Neural cell (in vitro differentiated cells): ENCODE results near the gene GRAMD1B. TPM values are rescaled to one million over a fixed set of nuclear protein-coding genes. Genes with fewer than 3 reads are reported as not detected.

ENCODE experiments used
- H2AFZ ChIP-seq: fragments of 200-600, 300-800 bp; sonication (generic), shearing (Covaris generic); 2 replicates; pipeline ENCODE4 v1.6.0; 2014; ENCODE audit warnings: low read depth, mild to moderate bottlenecking, antibody characterized with exemption, low read length, moderate library complexity
- H3F3A ChIP-seq: fragments of 200-600 bp; shearing (Covaris generic); 2 replicates; pipeline ENCODE4 v1.6.1; 2016; ENCODE audit warnings: mild to moderate bottlenecking, moderate library complexity, mixed read lengths, antibody characterized with exemption, low read length; ENCODE audit not compliant: insufficient read depth, poor library complexity, severe bottlenecking
- H3K27ac ChIP-seq: fragments of 200-600, 300-800 bp; sonication (generic), shearing (Covaris generic); 2 replicates; pipeline ENCODE4 v1.5.1; 2014; ENCODE audit warnings: mild to moderate bottlenecking, low read length, moderate library complexity
- H3K27me3 ChIP-seq: fragments of 300-800, 200-600 bp; sonication (generic), shearing (Covaris generic); 2 replicates; pipeline ENCODE4 v1.6.0; 2014; ENCODE audit warnings: mild to moderate bottlenecking, low read depth, low read length, moderate library complexity; ENCODE audit not compliant: insufficient read depth
- H3K36me3 ChIP-seq: fragments of 300-800, 200-600 bp; sonication (generic), shearing (Covaris generic); 2 replicates; pipeline ENCODE4 v1.5.1; 2014; ENCODE audit warnings: mild to moderate bottlenecking, antibody characterized with exemption, low read length, moderate library complexity; ENCODE audit not compliant: insufficient read depth
- H3K4me2 ChIP-seq: fragments of 300-800, 200-600 bp; sonication (generic), shearing (Covaris generic); 2 replicates; pipeline ENCODE4 v1.6.0; 2014; ENCODE audit warnings: mild to moderate bottlenecking, low read length
- H3K4me3 ChIP-seq: fragments of 300-800, 200-600 bp; sonication (generic), shearing (Covaris generic); 2 replicates; pipeline ENCODE4 v1.5.1; 2014; ENCODE audit warnings: mild to moderate bottlenecking, low read length, moderate library complexity
- H3K79me2 ChIP-seq: fragments of 200-600 bp; shearing (Covaris generic); replicated peaks from 2 replicates; pipeline ENCODE4 v1.6.0; 2014; ENCODE audit warnings: mild to moderate bottlenecking, low read length, moderate library complexity; ENCODE audit not compliant: insufficient read depth
- H3K9ac ChIP-seq: fragments of 300-800, 200-600 bp; sonication (generic), shearing (Covaris generic); 2 replicates; pipeline ENCODE4 v1.6.1; 2016; ENCODE audit warnings: mild to moderate bottlenecking, low read length, mixed read lengths
- H3K9me2 ChIP-seq: fragments of 200-600 bp; shearing (Covaris generic); 2 replicates; pipeline ENCODE4 v1.6.1; 2016; ENCODE audit warnings: mild to moderate bottlenecking, low read length, mixed read lengths; ENCODE audit not compliant: insufficient read depth
- H3K9me3 ChIP-seq: fragments of 200-600, 300-800 bp; sonication (generic), shearing (Covaris generic); 2 replicates; pipeline ENCODE4 v1.6.1; 2016; ENCODE audit warnings: mild to moderate bottlenecking, mixed run types, low read length, moderate library complexity, mixed read lengths
- H4K20me1 ChIP-seq: fragments of 200-600 bp; shearing (Covaris generic); 2 replicates; pipeline ENCODE4 v1.6.1; 2016; ENCODE audit warnings: mild to moderate bottlenecking, mixed run types; ENCODE audit not compliant: insufficient read depth
- EP300 ChIP-seq: fragments of 450-650 bp; conservative IDR thresholded peaks from 2 replicates; pipeline ENCODE4 v1.6.1; 2014; ENCODE audit warnings: antibody characterized with exemption, mild to moderate bottlenecking, moderate library complexity; ENCODE audit not compliant: poor library complexity, severe bottlenecking
- EZH2 ChIP-seq: fragments of 200-600, 300-800 bp; shearing (Covaris generic), sonication (generic); IDR thresholded peaks from 2 replicates; pipeline ENCODE4 v1.6.1; 2014; ENCODE audit warnings: antibody characterized with exemption, low read length, borderline replicate concordance, mild to moderate bottlenecking; ENCODE audit not compliant: insufficient read depth, poor library complexity, severe bottlenecking
- MXI1 ChIP-seq: fragments of 450-650 bp; conservative IDR thresholded peaks from 2 replicates; pipeline ENCODE4 v1.6.1; 2014; ENCODE audit warnings: antibody characterized with exemption, mild to moderate bottlenecking; ENCODE audit not compliant: poor library complexity, severe bottlenecking
- POLR2AphosphoS5 ChIP-seq: IDR thresholded peaks from 2 replicates; pipeline ENCODE4 v1.6.1; 2012
- RAD21 ChIP-seq: fragments of 450-650 bp; conservative IDR thresholded peaks from 2 replicates; pipeline ENCODE4 v1.6.1; 2014; ENCODE audit warnings: antibody characterized with exemption, mild to moderate bottlenecking, moderate library complexity
- SMC3 ChIP-seq: fragments of 450-650 bp; conservative IDR thresholded peaks from 2 replicates; pipeline ENCODE4 v1.6.1; 2014; ENCODE audit warnings: antibody characterized with exemption, mild to moderate bottlenecking, moderate library complexity; ENCODE audit not compliant: poor library complexity
- polyA plus RNA-seq: library from polyadenylated mRNA; depleted of rRNA; stranded (reverse); fragments of >200 nt; gene quantifications from 2 replicates; pipeline ENCODE4 v1.2.3, GENCODE V29; 2014
- TF ChIP-seq, protein P1 (sequence below): IDR thresholded peaks from 2 replicates; pipeline ENCODE4 v1.6.1; 2012; ENCODE audit warnings: borderline replicate concordance
- TF ChIP-seq, protein P2 (sequence below): fragments of 450-650 bp; IDR thresholded peaks from 2 replicates; pipeline ENCODE4 v1.5.1; 2014; ENCODE audit warnings: antibody characterized with exemption, mild to moderate bottlenecking, moderate library complexity; ENCODE audit not compliant: poor library complexity, severe bottlenecking

Gene GRAMD1B
- polyA plus RNA-seq, 1 donor from 2014 or later = 1.5 TPM

DNA sequence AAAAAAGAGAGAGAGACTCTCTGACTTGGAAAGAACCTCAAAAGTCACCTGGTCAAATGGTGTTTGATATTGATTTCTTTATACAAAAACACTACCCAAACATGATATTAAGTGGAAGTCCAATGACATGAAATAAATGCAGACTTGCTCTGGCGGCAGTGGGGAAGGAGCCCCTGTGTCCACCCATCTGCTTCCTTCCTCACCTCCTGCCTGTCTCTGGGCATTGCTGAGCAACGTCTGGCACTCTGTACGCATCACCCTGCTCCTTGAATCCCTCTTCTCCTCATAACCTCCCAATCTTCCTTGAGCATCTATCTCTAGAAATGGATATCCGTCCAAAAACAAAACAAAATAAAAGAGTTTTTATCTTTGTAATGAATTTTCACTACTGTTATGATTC lies 39.9 kb upstream of the GRAMD1B start:
- no peak overlapping the region for H3K27ac ChIP-seq

DNA sequence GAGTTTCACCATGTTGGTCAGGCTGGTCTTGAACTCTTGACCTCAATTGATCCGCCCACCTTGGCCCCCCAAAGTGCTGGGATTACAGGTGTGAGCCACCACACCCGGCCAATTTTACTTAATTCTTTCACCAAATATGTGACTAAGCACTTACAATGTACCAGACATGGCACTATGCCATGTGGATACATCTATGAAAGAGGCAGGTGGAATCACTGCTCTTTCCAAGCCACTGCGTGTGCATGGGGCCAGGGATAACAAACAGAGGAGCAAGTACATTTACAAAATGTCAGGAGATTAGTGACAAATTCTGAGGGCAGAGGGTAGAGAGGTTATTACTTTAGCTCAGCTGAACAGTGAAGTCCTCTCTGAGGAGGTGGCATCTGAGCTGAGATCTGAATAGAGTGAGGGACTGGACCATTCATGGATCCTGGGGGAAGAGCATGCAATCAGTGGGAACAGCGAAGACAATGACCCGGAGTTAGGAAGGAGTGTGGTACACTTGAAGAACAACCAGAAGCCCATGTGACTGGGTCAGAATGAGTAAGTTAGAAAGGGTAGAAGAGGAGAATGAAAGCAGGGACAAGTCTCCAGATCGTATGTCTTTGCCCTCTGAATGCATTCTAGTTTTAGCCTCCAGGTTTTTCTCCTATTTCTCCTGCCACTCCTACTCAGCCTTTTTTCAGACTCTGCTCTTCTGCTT lies 38.3 kb upstream of the GRAMD1B start:
- Histone ChIP-seq H4K20me1 (no peaks in the 10 kb centered on the region), H2AFZ (no peak overlapping the region), H3K4me3 (no peak overlapping the region), H3K36me3 (no peaks in the 10 kb centered on the region), H3K9me2 (no peaks in the 10 kb centered on the region), H3K27ac (no peak overlapping the region), H3K9me3 (no peaks in the 10 kb centered on the region), H3F3A (no peaks in the 10 kb centered on the region), H3K79me2 (no peaks in the 10 kb centered on the region), H3K4me2 (no peak overlapping the region), H3K9ac (no peak overlapping the region), H3K27me3 (no peaks in the 10 kb centered on the region)
- TF ChIP-seq, protein P1, sequence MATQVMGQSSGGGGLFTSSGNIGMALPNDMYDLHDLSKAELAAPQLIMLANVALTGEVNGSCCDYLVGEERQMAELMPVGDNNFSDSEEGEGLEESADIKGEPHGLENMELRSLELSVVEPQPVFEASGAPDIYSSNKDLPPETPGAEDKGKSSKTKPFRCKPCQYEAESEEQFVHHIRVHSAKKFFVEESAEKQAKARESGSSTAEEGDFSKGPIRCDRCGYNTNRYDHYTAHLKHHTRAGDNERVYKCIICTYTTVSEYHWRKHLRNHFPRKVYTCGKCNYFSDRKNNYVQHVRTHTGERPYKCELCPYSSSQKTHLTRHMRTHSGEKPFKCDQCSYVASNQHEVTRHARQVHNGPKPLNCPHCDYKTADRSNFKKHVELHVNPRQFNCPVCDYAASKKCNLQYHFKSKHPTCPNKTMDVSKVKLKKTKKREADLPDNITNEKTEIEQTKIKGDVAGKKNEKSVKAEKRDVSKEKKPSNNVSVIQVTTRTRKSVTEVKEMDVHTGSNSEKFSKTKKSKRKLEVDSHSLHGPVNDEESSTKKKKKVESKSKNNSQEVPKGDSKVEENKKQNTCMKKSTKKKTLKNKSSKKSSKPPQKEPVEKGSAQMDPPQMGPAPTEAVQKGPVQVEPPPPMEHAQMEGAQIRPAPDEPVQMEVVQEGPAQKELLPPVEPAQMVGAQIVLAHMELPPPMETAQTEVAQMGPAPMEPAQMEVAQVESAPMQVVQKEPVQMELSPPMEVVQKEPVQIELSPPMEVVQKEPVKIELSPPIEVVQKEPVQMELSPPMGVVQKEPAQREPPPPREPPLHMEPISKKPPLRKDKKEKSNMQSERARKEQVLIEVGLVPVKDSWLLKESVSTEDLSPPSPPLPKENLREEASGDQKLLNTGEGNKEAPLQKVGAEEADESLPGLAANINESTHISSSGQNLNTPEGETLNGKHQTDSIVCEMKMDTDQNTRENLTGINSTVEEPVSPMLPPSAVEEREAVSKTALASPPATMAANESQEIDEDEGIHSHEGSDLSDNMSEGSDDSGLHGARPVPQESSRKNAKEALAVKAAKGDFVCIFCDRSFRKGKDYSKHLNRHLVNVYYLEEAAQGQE = no peak
- no peak for TF ChIP-seq SMC3
- TF ChIP-seq, protein P2, sequence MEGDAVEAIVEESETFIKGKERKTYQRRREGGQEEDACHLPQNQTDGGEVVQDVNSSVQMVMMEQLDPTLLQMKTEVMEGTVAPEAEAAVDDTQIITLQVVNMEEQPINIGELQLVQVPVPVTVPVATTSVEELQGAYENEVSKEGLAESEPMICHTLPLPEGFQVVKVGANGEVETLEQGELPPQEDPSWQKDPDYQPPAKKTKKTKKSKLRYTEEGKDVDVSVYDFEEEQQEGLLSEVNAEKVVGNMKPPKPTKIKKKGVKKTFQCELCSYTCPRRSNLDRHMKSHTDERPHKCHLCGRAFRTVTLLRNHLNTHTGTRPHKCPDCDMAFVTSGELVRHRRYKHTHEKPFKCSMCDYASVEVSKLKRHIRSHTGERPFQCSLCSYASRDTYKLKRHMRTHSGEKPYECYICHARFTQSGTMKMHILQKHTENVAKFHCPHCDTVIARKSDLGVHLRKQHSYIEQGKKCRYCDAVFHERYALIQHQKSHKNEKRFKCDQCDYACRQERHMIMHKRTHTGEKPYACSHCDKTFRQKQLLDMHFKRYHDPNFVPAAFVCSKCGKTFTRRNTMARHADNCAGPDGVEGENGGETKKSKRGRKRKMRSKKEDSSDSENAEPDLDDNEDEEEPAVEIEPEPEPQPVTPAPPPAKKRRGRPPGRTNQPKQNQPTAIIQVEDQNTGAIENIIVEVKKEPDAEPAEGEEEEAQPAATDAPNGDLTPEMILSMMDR = no peak
- TF ChIP-seq POLR2AphosphoS5 = no peak
- TF ChIP-seq EZH2 = no peak
- TF ChIP-seq MXI1 = no peak

More for the DNA sequence above, 39.9 kb upstream of the GRAMD1B start:
- no peak overlapping the region for H3K4me2 ChIP-seq
- no peaks in the 10 kb centered on the region for H3K36me3 ChIP-seq
- TF ChIP-seq EZH2 = no peak
- no peaks in the 10 kb centered on the region for H3K27me3 ChIP-seq
- H3F3A ChIP-seq = no peaks in the 10 kb centered on the region
- no peaks in the 10 kb centered on the region for H3K79me2 ChIP-seq
- H3K9ac ChIP-seq = no peak overlapping the region
- H3K9me2 ChIP-seq = no peaks in the 10 kb centered on the region
- H2AFZ ChIP-seq = no peak overlapping the region
- no peaks in the 10 kb centered on the region for H3K9me3 ChIP-seq
- no peak overlapping the region for H3K4me3 ChIP-seq
- H4K20me1 ChIP-seq = no peaks in the 10 kb centered on the region

DNA sequence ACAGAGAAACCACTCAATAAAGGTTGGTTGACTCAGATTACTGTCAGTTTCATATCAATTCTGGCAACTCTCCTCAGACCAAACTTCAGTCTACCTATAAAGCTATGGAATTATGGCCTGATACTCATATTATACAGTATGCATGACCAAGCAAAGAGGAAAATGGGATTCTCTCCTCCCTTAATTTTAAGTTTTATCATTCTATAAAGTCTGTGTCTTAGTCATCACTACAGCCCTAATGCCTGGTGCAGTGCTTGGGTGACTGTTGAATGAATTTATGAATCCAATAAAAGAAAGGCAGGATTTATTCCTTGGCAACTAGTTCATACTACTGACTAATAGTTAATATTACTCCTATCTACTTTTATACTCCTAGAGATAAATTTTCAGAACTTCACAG lies 37.6 kb upstream of the GRAMD1B start:
- H3K4me2 ChIP-seq = no peak overlapping the region
- H3K9ac ChIP-seq = no peak overlapping the region
- no peaks in the 10 kb centered on the region for H3K36me3 ChIP-seq
- no peaks in the 10 kb centered on the region for H3K79me2 ChIP-seq
- no peaks in the 10 kb centered on the region for H3K9me3 ChIP-seq
- H2AFZ ChIP-seq = no peak overlapping the region
- H3K4me3 ChIP-seq = no peak overlapping the region
- no peaks in the 10 kb centered on the region for H3F3A ChIP-seq
- TF ChIP-seq RAD21 (no peak), EZH2 (no peak), SMC3 (no peak), MXI1 (no peak), EP300 (no peak)
- TF ChIP-seq, protein P2 = no peak
- TF ChIP-seq, protein P1 = no peak
- H3K27ac ChIP-seq = no peak overlapping the region
- H3K27me3 ChIP-seq = no peaks in the 10 kb centered on the region
- H3K9me2 ChIP-seq = no peaks in the 10 kb centered on the region
- no peaks in the 10 kb centered on the region for H4K20me1 ChIP-seq
